HG03378 (cell line): ENCODE measurements around the gene ZDHHC14.
"Not testable (repeated sequence)": the region's sequence is repeated elsewhere in the genome, so short reads cannot be mapped to it uniquely, and the experiment has no call there.

Experiments used
- ATAC-seq: cut with Tn5 transposase; IDR thresholded peaks from one replicate; pipeline ENCODE4 v1.9.1; 2021; ENCODE audit warnings: mild to moderate bottlenecking, moderate library complexity; ENCODE audit not compliant: unreplicated experiment

ZDHHC14 gene

GRCh38 chr6:157379656-157380457, 1.1 kb upstream of the ZDHHC14 start:
- ATAC-seq = peak; percentile 60

DNA sequence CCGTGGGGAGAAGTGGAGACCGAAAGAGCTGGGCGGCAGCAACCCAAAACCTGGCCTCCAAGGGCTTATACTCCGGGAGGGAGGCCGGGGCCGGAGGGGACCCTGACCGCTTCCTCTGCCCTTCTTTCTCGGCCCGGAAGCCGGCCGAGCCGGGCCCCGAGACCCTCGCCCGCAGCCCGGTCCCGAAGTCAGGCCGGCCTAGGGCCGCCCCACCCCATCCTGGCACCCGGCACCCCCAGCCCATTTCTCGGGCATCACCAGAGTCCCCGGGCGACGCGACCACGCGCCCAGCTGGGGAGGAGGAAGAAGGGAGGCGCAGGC, 572 bp upstream of the ZDHHC14 start:
- peak; percentile 2 for ATAC-seq

DNA sequence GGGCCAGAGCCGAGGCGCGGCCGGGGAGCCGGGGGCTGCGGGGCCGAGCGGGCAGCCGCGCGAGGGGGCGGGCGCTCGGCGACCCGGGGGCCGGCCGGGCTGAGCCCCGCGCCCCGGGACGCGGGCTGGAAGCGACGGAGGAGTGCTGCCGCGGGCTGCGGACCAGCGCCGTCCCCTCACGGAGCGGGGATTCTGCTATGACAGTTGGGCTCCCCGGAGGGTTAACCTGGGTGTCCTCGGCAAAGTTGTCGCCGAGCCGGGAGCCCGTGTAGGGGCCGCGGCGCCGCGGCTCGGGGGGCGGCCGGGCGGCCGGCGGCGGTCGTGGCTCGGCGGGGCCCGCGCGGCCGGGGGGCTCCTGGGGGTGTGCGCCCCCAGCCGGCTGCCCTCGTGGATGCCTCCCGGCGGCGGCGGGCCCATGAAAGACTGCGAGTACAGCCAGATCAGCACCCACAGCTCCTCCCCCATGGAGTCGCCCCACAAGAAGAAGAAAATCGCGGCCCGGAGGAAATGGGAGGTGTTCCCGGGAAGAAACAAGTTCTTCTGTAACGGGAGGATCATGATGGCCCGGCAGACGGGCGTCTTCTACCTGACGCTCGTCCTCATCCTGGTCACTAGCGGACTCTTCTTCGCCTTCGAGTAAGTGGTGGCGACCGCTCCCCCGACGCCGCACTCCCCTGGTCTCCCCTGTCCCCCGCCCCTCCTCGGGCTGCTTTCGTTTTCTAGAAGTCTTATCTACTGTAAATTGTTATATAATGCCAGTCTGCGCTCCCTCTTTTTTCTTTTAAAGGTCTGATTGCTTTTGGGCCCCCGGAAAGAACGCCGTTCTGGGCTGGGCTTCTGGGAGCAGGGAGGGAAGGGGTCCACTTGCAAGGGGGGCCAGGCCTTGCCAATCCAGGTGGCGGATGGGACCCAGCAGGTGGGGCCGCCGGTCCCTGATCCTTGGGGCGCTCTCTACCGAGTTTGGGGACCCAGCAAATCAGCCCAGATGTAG, 936 bp downstream of the ZDHHC14 start:
- no peak for ATAC-seq

- no peak for ATAC-seq
Measured at GRCh38 chr6:157382821-157383220, 1.8 kb downstream of the ZDHHC14 start.

GRCh38 chr6:157383471-157383870, 2.5 kb downstream of the ZDHHC14 start:
- ATAC-seq = no peak

- not testable (repeated sequence) for ATAC-seq
Measured at GRCh38 chr6:157384962-157385361, 4.0 kb downstream of the ZDHHC14 start.

DNA sequence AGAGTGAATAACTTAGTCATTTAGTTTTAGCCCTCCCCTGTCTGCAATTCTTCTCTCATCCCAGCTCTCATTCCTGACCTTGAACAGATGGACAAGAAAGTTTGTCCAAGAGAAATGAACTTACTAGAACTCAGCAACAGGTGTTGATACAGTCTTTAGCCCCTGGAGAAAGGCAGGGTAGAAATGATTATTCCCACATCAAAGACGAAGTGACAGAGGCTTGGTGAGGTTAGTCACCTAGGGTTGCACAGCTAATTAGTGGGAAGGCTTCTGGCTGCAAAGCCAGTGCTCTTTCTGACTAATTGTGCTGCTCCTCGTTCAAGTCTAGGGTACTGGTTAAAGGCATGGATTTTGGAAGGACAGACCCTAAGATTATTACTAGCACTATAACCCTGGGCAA, 4.5 kb downstream of the ZDHHC14 start:
- no peak for ATAC-seq

DNA sequence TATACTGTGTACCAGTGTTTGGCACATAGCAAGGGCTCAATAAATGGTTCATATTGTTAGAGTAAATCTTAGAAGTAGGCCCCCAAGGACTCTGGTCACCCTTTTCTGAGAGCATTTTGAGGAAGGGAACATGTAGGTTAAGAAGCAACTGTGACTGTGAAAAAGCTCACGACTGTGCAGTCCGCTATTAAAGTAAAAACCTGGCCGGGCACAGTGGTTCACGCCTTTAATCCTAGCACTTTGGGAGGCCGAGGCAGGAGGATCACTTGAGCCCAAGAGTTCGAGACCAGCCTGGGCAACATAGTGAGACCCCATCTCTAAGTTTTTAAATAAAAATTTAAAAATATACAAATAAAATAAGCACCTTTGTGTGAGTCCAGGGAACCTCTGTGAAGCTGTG, 5.0 kb downstream of the ZDHHC14 start:
- no peak for ATAC-seq

- no peak for ATAC-seq
Measured at GRCh38 chr6:157386454-157386853, 5.5 kb downstream of the ZDHHC14 start.

- ATAC-seq = no peak
Measured at GRCh38 chr6:157388924-157389323, 7.9 kb downstream of the ZDHHC14 start.

DNA sequence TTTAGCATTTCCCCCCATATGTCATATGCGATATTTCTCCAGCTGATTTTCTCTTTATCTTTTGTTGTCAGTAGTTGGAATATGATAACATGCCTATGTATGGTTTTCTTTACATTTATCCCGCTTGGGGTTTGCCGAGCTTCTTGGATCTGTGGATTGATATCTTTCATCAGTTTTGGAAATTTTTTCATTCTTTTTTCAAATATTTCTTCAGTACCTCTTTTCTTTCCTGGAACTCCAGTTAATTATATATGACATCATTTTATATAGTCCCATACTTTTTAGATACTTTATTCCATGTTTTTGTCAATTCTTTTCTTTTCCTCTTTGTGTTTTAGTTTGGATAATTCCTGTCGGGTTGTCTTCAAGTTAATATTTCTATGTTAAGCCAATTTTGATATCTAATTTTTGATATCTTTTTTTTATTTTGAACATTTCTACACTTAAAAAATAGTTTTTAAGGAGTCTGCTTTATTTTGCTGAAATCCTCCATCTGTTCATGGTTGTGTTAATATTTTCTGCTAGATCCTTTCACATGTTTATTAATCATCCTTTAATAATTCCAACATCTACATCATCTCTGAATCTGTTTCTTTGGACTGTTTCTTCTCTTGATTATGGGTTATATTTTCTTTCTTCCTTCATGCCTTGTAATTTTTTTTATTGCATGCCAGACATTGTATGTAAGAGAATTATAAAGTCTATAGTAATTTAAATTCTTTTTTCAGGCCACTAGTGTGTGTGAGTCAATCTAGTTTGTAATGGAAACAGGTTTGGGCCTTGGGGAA, 9.5 kb downstream of the ZDHHC14 start:
- ATAC-seq = no peak

GRCh38 chr6:157392927-157393668, 12.1 kb downstream of the ZDHHC14 start:
- no peak for ATAC-seq

DNA sequence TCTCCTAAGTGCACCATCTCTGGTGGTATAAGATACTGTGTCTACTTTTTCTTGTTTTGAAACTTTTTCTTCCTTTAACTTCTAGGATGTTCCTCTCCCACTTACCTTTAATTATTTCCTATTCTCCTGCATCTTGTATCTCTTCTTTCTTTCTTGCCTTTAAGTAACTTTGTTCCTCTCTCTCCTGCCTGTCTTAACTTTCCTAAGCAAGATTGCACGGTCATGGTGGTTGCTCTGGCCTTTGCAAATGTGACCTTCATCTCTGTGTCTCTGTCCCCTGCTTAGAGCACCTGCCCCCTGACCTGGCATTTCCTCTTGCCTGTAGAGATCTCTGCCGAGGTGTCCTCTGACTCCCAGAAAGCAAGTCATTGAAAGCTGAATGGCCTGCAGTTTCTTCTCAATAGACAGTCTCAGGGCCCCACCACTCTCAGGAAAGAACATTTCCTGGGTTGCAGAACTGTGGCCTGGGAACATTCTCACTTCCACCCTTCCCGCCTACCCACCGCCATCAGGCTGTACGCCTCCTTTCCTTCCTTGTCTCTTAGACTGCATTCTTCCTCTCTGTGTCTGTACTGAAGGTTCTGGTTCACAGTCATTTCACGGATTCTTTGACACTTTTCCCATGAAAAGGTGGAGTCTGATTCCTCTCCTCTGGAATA, 12.8 kb downstream of the ZDHHC14 start:
- no peak for ATAC-seq

GRCh38 chr6:157395199-157395598, 14.2 kb downstream of the ZDHHC14 start:
- not testable (repeated sequence) for ATAC-seq

DNA sequence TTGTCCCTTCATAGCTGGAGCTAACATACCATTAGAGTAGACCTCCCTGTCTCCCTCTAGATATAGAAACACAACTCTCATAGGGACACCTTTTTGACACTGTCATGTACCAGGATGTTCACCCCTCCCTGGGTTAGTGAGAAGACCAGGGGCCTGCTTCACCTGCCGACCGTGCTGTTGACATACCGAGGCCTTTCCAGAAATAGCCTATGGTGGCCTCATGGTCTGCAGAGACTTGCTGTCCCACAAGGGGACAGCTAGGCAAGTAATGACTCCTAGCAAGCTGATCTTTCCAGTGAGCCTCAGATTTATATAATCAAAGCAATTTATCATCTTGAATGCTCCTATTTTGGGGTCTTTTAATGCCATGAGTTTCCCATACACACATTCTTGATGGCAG, 15.0 kb downstream of the ZDHHC14 start:
- ATAC-seq = no peak

- ATAC-seq = no peak
Measured at GRCh38 chr6:157397660-157398059, 16.7 kb downstream of the ZDHHC14 start.

- ATAC-seq = no peak
Measured at GRCh38 chr6:157398151-157398550, 17.2 kb downstream of the ZDHHC14 start.

- ATAC-seq = no peak
Measured at GRCh38 chr6:157400676-157401075, 19.7 kb downstream of the ZDHHC14 start.

GRCh38 chr6:157401734-157402338, 20.8 kb downstream of the ZDHHC14 start:
- ATAC-seq = no peak
